ENCODE data around the gene GSTK1.
"Not testable (repeated sequence)": the region's sequence is repeated elsewhere in the genome, so short reads cannot be mapped to it uniquely, and the experiment has no call there.

The GSTK1 gene

DNA sequence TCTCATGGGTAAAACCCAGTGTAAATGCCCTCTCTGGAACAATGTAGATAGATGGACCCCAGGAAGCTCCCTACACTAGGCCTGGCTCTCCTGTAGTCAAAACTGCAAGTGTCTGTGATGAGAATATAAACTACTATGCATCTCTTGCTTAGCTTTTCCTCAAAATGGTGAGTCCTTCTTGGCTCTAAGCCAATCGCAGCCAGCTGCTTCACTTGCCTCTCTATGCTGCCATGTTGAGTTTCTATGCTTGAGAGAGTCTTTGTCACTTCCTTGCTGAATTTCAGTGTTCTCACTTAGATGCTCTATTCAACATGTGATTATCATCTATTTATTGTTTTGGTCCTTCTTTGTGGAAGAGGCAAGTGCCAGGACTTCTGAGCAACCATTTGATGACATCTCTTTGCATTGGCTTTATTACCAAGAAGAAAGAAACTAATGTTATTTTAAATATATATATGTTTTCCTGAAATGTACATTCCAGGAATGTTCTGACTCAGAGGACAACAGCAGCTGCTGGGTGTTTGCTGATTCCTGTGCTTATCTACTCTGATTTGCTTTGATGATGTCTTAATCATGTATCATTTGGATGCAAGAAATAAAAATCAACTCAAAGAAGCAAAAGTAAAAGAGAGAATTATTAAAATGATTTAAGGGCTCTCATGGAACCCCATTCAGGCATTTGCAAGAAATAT lies 24.8 kb upstream of the GSTK1 start:
- no peak for DNase-seq (ENCODE audit: low spot score)

DNA sequence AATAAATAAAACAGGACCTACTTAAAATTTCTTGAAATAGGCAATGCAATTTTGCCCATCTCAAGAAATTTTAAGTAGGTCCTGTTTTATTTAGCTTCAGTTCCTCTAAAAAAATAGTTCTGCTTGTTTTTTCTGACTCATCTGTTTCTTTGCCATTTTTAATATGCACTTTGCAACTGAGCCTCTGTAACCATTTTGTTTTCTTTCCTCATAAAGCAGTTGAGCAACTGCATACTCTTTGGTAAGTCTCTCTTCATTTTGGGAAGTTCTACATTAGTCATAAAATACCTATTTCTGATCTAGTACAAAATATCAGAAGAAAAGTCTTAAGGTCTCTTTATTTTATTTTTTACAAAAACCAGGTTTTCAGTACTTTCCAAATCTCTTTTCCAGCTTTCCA lies 23.4 kb upstream of the GSTK1 start:
- DNase-seq (ENCODE audit: low spot score): no peak

DNA sequence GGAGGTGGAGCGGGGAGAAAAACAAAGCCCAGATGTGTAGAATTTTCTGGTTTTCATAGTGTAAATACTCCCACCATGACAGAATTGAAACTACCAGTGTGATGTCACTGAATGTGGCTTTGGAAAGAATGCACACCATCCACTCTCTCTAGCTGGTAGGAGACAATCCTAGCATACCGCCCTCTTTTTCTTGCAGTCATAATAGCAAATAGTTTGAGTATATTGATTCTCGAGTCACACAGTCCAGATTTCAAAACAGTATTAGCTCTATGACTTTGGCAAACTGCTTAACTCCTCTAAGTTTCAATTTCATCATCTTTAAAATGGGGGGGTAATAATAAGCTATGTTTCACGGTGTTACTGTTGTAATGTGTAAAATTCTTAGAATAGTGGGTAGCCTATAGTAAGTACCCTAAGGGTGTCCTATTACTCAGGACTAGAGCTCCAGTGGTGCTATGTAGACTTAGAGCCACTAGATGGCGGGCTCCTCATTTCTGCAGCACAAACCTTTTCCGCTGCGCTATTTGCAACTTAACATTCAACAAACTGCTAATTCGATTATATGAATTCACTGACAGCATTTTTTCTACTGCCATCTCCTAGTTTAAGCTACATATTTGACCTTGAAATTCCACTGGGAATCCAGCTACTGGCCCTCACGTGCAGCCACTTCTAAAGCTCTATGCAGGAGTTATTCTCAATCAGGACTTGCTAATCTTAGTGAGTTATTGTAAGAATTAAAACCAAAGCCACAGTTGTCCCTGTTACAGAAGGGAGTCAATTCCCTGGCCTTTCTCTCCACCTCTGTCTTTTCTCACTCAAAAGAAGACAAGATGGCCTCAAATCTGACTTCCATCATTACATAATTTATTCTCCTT lies 22.7 kb upstream of the GSTK1 start:
- DNase-seq (ENCODE audit: low spot score): no peak

DNA sequence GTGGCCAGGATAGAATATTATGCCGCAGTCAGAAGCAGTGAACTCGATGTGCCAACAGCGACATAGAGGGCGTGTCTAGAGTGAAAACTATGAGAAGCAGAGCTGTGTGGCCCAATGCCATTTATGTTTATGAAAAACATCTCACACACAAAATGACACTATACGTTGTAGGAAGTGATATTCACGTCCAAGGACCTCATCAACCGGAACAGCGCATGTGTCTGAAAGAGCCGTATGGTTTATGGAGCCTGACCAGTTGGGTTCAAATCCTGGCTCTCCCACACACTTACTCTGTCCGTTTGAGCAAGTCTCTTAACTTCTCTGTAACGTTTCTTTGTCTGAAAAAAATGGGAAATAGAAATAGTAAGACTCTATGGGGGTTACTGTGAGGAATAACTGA lies 20.9 kb upstream of the GSTK1 start:
- no peak for DNase-seq (ENCODE audit: low spot score)

DNA sequence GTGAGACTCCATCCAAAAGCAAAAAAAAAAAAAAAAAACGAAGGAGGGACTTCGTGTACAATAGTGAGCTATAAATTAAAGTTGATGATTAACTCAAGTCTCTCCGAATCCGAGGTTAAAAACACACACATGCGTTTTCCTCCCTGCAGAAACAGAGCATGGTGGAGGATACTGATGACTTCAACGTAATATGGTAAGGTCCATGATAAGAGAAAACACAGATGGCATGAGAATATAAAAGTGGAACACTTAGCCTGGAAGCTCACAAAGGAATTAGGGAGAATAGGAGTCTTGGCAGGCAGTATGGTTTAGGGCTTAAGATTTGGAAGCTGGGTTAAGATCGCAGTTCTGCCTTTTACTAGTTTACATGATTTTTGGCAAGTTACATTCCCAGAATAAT lies 20.1 kb upstream of the GSTK1 start:
- DNase-seq (ENCODE audit: low spot score): no peak

DNA sequence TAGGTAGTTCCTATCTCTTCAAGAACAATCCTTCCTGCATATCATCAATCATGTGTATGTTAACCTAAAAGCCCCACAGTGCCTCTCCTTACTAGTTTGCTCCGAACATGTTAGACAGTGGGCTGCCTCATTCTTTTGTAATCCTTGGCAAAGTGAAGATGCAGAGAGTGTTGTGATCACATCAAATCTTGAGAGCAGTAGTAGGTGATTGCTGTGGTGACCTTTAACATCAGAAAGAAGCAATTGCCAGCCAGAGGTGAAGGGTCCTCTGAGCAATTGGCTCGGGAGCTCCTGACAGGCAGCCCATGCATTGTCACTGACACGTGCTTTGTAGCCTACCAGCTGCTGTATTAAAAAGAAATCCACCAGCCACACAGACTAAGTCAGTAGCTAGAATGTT lies 19.6 kb upstream of the GSTK1 start:
- DNase-seq (ENCODE audit: low spot score): no peak

DNA sequence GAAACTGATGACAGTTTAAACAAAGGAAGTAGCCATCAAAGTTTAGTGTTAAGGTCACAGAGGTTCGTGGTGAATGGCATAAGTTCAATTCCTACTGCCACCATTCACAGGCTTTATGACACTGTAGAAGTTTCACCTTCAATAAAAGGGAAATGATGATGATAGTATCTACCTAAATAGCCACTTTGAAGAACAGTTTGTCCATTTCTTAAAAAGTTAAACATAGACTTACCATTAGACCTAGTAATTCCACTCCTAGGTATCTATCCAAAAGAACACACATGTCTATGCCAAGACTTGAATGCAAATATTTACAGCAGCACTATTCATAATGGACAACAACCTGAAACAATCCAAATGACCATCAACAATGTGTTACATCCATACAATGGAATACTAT lies 18.9 kb upstream of the GSTK1 start:
- DNase-seq (ENCODE audit: low spot score): no peak

DNA sequence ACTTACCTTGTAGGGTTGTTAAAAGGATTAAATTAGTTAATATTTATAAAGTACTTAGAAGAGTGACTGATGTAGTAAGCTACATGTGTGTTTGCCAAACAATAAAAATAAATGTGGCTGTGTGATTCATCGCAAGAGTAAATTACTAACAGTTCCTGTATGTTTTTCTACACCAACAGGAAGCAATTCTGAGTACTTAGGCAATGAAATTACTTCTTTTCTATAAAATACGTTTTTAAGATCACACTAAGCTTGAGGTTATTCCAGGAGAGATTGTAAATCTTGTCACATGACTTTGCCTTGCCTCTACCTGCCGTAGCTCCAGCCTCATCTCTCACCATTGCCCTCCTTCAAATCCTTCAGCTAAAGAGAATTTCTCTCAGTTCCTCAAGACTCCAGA lies 18.1 kb upstream of the GSTK1 start:
- no peak for DNase-seq (ENCODE audit: low spot score)

DNA sequence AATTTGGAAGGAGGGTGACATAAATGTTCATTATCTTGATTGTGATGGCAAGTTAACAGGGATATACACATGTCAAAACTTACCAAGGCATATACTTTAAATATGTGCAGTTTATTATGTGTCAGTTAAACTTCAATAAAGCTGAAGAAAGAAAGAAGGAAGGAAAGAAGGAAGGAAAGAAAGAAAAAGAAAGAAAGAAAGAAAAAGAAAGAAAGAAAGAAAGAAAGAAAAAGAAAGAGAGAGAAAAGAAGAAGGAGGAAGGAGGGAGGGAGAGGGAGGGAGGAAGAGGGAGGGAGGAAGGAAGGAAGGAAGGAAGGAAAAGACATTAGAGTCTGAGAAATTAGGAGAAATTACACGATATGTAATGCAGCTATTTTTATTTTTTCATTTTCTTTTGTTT lies 15.9 kb upstream of the GSTK1 start:
- DNase-seq (ENCODE audit: low spot score): no peak

DNA sequence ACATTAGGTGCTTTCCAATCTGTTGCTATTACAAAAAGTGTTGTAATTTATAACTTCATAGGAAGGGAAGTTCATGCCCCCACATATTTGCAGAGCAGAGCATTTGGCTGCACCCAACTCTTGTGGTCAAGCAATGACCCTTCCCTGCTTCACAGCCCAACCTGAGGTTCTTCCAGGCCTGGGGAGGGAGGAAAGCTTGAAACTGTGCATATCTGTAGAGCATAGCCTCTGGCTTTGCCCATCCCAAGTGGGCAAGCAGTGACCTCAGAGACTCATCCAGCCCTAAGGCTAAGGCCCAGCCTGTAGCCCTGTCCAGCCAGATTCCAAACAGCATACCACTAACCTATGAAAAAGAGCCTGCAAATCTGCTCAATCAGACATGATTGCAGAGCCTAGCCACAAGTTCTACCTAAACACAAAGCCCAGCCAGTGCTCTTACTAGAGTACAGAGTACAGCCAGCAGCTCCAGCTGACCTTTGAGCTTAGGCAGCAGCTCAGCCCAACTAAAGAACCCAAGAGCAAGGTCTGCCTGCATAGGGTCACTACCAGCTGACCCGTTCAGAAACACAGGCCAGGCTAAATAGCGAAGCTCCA lies 14.4 kb upstream of the GSTK1 start:
- no peak for DNase-seq (ENCODE audit: low spot score)

DNA sequence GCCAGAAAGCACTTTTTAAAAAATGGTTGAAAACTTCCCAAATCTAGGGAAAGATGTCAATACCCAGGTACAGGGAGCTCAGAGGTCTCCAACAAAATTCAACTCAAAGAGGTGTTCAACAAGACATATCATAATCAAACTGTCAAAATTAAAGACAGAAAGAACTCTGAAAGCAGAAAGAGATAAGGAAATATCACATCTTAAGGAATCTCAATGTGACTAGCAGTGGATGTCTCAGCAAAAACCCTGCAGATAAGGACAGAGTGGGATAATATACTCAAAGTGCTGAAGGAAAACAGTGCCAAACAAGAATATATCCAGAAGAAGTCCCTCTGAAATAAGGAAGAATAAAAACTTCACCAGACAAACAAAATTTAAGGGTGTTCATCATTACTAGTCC lies 13.0 kb upstream of the GSTK1 start:
- DNase-seq (ENCODE audit: low spot score): no peak

DNA sequence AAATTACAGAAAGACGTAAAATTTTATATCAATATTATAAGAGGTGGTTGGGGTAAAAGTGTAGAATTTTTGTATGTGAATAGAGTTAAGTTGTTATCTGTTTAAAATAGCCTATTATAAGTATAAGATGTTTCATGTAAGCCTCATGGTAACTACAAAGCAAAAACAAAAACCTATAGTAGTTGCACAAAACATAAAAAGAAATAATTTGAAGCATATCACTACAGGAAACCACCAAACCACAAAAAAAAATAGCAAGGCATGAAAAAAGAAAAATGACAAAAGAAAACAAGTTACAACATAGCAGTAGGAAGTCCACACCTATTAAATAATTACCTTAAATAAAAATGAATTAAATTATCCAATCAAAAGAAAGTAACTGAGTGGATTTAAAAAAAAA lies 12.4 kb upstream of the GSTK1 start:
- no peak for DNase-seq (ENCODE audit: low spot score)

DNA sequence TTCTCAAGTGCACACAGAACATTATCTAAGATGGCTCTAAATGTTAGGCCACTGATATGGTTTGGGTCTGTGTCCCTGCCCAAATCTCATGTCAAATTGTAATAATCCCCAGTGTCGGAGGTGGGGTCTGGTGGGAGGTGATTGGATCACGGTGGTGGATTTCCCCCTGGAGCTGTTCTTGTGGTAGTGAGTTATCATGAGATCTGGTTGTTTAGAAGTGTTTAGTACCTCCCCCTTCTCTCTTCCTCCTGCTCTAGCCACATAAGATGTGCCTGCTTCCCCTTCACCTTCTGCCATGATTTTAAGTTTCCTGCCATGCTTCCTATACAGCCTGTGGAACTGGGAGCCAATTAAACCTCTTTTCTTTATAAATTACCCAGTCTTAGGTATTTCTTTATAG lies 11.2 kb upstream of the GSTK1 start:
- DNase-seq (ENCODE audit: low spot score): no peak

DNA sequence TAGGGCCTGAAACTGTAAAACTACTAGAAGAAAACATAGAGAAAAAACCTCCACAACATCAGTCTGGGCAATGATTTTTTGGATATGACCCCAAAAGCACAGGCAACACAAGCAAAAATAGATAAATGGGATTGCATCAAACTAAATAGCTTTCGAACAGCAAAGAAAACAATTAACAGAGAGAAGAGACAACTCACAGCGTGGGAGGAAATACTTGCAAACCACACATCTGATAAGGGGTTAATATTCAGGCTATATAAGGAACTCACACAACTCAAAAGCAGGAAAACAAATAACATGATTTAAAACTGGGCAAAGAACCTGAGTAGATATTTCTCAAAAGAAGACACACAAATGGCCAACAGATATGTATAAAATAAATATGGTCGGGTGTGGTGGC lies 7.7 kb upstream of the GSTK1 start:
- no peak for DNase-seq (ENCODE audit: low spot score)

DNA sequence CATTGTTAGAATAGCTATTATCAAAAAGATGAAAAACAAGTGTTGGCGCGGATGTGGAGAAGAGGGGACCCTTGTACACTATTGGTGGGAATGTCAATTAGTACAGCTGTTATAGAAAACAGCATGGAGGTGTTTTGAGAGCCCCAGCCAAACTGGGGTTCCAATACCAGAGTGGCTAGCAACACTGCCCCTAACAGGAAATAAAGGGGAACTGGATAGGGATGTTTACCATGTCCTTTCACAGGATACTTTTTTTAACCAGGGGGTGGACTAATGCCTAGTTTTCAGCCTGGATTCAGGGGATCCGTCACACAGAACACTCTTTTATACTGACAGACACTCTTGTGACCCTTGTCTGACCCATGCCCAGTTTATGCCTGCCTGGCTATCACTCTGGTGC lies 6.9 kb upstream of the GSTK1 start:
- no peak for DNase-seq (ENCODE audit: low spot score)

DNA sequence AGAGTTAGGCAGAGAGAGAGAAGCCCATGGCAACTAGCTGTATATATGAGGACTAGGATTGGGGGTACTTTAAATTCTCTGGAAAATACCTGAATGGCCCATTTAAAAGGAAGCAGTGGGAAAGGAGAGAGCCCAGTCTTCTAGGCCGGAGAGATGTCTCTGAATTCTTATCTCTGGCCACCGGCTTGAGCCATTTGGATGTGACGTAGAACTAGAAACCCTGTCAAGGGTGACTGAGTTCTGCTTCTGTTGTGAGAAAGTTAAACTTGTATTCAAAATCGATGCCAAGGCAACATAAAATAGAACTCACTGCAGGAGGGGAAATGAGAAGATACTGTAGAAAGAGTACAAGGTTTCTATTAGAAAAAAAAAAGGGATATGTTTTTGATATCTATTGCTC lies 6.3 kb upstream of the GSTK1 start:
- DNase-seq (ENCODE audit: low spot score): no peak

DNA sequence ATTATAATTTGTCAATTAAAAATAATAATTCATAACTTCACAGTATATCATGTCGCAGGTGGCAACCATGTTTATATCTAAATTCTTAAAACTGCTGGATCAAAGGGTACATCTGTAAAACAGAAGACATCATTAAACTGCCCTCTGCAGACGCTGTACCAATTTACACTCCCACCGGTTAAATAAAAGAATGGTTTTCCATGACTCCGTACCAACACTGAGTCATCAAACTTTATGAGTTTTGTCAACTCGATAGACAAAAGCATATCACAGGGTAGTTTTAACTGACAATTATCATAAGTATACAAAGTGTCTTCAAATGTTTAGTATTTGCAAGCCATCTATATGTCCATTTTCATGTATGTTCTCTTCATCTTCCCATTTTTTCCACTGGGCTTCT lies 5.7 kb upstream of the GSTK1 start:
- no peak for DNase-seq (ENCODE audit: low spot score)

DNA sequence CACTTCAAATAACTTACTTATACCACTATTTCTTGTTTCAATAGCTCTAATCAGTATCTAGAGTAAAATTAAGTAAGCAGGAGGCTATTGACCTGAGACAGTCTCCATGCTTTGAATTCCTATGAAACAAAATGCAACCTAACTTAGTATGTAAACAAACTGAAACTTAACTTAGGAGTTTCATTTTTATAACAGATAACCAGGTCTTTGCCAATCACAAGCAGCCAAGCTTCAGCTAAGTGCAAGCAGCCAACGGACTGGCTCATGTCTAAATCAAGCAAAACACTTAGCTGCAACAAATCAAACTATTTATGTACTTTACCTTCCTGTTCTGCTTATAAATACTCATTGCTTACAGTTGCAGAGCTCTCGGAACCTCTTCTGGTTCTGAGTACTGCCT lies 4.4 kb upstream of the GSTK1 start:
- DNase-seq (ENCODE audit: low spot score): no peak

DNA sequence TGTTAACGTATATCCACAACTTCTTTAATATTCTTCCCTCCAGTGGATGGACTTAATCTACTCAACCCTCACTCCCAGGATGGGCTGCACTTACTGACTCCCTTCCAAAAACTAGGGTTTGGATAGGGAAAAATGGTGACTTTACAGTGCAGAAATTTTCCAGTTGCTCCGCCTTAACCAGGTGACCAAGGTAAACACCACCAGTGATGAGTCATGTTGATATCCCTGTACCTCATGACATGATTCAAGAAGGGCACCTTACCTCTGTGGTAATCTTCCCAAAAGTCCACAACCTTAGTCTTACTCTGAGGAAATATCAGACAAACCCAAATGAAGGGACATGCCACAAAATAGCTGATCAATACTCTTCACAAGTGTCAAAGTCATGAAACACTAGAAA lies 3.5 kb upstream of the GSTK1 start:
- no peak for DNase-seq (ENCODE audit: low spot score)

DNA sequence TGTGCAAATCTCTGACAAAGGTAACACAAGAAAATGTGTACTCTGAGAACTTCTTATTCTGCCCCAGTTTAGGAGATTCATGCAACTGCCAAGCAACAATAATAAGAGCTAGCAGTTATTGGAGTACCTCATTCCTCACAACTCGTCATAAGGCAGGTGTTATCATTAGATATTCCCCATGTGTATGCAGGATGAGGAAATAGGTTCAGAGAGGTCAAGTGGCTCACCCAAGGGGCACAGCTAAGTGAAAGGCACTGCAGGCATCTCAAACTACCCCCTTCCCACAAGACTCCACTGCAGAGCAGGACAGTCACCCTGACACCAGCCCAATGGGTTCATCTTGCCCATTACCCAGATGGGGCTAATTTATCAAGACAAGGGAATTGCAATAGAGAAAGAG lies 1.3 kb upstream of the GSTK1 start:
- DNase-seq (ENCODE audit: low spot score): no peak

DNA sequence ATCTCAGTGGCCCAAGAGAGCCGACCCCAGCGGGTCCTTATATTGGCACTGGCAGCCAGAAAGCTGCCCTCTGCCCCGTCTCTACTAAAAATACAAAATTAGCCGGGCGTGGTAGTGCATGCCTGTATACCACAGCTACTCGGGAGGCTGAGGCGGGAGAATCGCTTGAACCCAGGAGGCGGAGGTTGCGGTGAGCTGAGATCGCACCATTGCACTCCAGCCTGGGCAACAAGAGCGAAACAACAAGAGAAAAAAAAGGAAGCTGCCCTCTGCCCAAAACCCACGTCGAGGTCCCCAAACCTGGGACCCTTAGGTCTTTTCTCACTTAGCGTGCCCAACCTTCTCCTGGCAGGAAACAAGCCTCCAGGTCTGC lies 941 bp downstream of the GSTK1 start:
- not testable (repeated sequence) for DNase-seq (ENCODE audit: low spot score)

DNA sequence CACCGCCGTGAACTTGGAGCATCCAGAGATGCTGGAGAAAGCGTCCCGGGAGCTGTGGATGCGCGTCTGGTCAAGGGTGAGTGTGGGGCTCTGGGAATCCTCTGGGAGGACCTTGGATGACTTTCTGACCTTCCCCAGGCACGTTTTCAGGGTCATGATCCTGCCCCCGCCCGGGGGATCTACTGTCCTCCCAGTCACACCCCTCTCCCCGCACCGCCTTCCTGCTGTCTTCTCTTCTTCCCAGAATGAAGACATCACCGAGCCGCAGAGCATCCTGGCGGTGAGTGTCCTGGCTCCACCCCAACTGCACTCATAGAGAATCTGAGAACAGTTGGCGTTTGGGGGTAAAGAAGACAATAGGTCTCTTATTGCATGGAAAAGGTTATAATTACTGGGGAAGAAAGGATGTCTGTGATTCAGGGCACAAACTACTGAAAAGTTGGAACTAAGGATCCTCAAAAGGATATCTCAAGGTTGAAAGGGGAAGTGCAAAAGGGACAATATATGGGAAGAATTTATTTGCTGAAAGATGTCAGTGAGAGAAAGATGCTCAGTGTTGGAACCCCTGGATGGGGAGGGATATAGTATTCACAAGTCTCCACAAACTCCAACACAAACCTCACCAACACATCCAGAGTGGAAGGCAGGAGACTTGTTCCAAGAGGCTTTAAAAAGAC lies 1.9 kb downstream of the GSTK1 start:
- no peak for DNase-seq (ENCODE audit: low spot score)

DNA sequence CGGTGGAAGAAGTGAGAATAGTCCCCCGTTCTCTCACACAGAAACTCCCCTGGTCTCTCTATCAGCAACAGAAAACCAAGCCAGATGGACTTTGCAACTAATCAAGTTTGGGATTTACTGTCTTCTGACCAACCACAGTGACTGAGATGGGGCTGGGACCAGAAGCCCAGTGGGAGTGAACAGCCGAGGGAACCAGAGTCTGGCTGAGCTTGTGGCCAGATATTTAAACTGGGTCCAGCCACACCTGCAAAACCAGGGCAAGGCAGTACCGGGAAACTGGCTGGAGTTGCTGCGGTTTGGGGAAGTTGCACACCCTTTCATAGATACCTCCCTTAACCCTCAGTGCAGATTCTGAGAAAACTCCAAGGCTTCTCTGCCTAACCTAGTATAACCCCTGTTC lies 6.0 kb downstream of the GSTK1 start:
- no peak for DNase-seq (ENCODE audit: low spot score)
